ENCODE results near the gene SUGCT. TPM values are rescaled to one million over a fixed set of nuclear protein-coding genes. Genes with fewer than 3 reads are reported as not detected.
"Not testable (repeated sequence)": the region's sequence is repeated elsewhere in the genome, so short reads cannot be mapped to it uniquely, and the experiment has no call there.

Gene SUGCT
- total RNA-seq, 1 donor: 6.7 TPM

- TF ChIP-seq, protein P1, sequence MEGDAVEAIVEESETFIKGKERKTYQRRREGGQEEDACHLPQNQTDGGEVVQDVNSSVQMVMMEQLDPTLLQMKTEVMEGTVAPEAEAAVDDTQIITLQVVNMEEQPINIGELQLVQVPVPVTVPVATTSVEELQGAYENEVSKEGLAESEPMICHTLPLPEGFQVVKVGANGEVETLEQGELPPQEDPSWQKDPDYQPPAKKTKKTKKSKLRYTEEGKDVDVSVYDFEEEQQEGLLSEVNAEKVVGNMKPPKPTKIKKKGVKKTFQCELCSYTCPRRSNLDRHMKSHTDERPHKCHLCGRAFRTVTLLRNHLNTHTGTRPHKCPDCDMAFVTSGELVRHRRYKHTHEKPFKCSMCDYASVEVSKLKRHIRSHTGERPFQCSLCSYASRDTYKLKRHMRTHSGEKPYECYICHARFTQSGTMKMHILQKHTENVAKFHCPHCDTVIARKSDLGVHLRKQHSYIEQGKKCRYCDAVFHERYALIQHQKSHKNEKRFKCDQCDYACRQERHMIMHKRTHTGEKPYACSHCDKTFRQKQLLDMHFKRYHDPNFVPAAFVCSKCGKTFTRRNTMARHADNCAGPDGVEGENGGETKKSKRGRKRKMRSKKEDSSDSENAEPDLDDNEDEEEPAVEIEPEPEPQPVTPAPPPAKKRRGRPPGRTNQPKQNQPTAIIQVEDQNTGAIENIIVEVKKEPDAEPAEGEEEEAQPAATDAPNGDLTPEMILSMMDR (IDR thresholded peaks at IDR 0.05; ENCODE audit: insufficient read depth, low read length): no peak
- DNase-seq (ENCODE audit: low read depth): no peak
- no peak overlapping the region for H3K4me3 ChIP-seq (ENCODE audit: low read depth, low read length)
Observed at GRCh38 chr7:40167291-40167690, 32.5 kb downstream of the SUGCT start.

DNA sequence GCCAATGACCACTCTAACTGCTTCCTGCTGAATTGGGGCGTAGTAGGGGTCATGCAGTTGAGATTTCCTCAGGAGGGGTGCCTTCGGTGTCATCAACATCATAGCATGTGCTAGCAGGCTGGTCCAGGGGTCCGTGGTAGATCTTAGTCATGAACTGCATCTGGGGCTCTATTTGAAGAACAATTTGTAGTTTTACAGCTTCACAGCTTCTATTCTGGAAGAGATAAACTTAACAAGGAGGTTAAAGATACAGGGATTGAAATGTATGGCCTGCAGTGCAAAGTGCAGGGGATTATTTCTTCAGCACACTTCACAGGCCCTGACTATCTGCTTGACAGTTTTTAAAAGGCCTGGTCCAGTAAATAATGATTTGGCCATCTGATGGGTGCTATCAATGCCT, 33.5 kb downstream of the SUGCT start:
- not testable (repeated sequence) for H3K4me3 ChIP-seq (ENCODE audit: low read depth, low read length); DNase-seq (ENCODE audit: low read depth)

DNA sequence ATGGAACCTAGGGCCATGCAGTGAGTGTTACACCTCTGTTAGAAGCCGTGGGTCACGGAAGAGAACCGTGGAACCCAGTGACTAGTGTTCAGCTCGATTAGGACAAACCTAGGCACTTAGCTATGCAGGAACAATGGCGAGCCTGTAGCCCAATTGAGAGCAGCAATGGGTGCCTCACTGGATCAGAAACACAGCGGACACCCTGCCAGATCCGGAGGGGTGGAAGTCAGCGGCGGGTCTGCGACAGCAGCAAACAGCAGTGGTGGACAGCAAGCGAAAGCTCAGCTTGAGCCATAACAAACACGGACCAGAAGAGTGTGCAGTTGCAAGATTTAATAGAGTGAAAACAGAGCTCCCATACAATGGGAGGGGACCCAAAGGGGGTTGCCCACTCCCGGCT, 38.3 kb downstream of the SUGCT start:
- not testable (repeated sequence) for H3K4me3 ChIP-seq (ENCODE audit: low read depth, low read length); DNase-seq (ENCODE audit: low read depth)

- DNase-seq (ENCODE audit: low read depth); H3K4me3 ChIP-seq (ENCODE audit: low read depth, low read length): not testable (repeated sequence)
Observed at GRCh38 chr7:40175256-40175655, 40.5 kb downstream of the SUGCT start.

DNA sequence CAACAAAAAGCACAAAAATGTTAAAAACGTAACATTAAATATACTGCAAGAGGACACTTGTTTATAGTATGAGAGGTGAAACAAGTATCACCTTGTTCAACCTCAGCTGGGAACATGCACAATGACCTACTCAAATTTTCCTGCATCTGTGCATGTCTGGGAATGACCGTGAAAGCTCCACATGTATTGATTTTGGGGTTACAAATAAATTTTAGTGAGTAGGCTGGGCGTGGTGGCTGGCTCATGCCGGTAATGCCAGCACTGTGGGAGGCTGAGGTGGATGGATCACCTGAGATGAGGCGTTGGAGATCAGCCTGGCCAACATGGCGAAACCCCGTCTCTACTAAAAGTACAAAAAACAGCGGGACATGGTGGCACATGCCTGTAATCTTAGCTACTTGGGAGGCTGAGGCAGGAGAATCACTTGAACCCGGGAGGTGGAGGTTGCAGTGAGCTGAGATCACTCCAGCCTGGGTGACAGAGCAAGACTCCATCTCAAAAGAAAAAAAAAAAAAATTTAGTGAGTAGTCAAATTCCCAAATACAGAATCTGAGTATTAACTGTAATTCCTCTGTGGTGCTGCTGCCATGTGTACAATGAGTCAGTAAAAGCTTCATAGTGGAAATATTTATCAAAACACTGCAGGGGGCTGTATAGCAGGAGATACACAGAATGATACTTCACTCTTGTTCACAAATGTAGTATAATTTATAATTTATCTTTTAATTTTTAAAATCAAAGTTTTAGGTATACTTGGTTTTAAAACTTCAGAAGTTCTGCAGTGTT, 41.1 kb downstream of the SUGCT start:
- DNase-seq (ENCODE audit: low read depth): no peak
- H3K4me3 ChIP-seq (ENCODE audit: low read depth, low read length): no peak overlapping the region
- TF ChIP-seq, protein P1 (IDR thresholded peaks at IDR 0.05; ENCODE audit: insufficient read depth, low read length): no peak

DNA sequence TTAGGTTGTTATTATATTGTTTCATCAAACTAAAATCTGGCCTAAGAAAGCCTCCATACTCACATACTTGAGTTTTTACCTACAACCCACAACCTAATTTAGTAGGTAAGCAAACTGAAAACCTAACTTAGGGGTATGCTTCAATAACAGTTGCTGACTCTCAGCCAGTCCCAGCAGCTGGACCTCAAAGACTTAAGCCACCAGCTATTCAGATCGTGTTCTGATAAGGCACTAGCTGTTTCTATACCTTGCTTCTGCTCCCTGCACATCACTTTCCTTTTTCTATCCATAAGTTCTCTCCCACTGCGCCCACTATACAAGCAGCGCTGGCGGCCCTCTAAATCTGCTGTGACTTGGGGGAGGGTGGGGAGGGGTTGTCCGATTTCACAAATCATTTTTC, 42.3 kb downstream of the SUGCT start:
- H3K4me3 ChIP-seq (ENCODE audit: low read depth, low read length): no peak overlapping the region
- no peak for DNase-seq (ENCODE audit: low read depth)
- TF ChIP-seq, protein P1 (IDR thresholded peaks at IDR 0.05; ENCODE audit: insufficient read depth, low read length): no peak

DNA sequence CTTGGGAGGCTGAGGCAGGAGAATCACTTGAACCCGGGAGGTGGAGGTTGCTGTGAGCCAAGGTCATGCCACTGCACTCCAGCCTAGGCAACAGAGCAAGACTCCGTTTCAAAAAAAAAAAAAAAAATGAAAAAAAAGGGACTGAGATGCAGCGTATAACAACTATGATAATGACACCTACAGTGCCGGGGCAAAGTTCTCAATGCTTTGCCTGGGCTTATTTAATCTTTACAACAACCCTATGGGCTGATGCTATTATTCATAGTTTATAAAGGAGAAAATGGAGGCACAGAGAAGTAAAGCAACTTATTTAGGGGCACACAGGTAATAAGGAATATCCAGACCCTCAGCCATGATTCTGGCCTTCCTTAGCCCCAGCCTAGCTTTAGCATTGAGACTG, 47.6 kb downstream of the SUGCT start:
- H3K4me3 ChIP-seq (ENCODE audit: low read depth, low read length): no peak overlapping the region
- DNase-seq (ENCODE audit: low read depth): no peak
- TF ChIP-seq, protein P1 (IDR thresholded peaks at IDR 0.05; ENCODE audit: insufficient read depth, low read length): no peak

DNA sequence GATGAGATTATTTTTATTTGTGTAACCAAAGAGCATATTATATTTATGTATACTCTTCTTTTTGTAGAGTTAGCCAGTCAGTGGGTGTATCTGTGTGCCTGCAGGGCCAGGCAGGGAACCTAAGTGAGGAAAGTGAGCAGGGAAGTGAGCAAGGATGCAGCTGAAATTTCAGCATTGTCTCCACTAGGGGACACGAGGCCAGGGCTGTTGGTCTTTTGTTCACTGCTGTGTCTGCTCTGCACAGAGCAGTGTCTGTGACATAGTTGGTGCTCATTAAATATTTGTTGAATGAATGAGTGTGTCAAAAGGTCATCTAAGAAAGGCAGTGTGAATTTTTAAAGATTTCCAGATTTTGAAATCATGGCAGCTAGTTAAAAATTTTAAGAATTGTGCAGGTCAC, 51.8 kb downstream of the SUGCT start:
- TF ChIP-seq, protein P1 (IDR thresholded peaks at IDR 0.05; ENCODE audit: insufficient read depth, low read length): peak; percentile 13

More for the DNA sequence above, 51.8 kb downstream of the SUGCT start:
- no peak for DNase-seq (ENCODE audit: low read depth)
- no peak overlapping the region for H3K4me3 ChIP-seq (ENCODE audit: low read depth, low read length)
